AG10803 (cell line): ENCODE results near the gene SYDE2.
"Not testable (repeated sequence)": the region's sequence is repeated elsewhere in the genome, so short reads cannot be mapped to it uniquely, and the experiment has no call there.

Experiments used
- DNase-seq: peaks from one replicate; pipeline ENCODE4 v3.0.0; 2010; ENCODE audit warnings: low read depth
- H3K4me3 ChIP-seq: 2 replicates; pipeline ENCODE4 v1.5.1; 2011; ENCODE audit warnings: mild to moderate bottlenecking, low read length, control low read depth
- TF ChIP-seq, protein P1 (sequence below): conservative IDR thresholded peaks from 2 replicates; pipeline ENCODE4 v1.5.1; 2011; ENCODE audit warnings: mild to moderate bottlenecking, low read length, control low read depth, inconsistent platforms

The SYDE2 gene

DNA sequence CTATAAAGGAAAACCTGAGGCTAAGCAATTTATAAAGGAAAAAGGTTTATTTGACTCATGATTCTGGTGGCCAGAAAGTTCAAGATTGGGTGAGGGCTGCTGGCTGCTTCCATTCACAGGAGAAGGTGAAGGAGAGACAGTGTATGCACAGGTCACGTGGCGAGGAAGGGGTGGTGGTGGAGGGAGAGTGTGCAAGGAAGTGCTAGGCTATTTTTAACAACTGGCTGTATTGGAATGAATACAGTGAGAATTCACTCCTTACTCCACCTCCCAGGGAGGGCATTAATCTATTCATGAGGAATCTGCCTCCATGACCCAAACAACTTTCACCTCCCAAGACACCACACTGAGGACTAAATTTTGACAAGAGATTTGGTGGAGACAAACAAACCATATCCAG lies 51.0 kb downstream of the SYDE2 start:
- no peak overlapping the region for H3K4me3 ChIP-seq
- DNase-seq = no peak
- TF ChIP-seq, protein P1, sequence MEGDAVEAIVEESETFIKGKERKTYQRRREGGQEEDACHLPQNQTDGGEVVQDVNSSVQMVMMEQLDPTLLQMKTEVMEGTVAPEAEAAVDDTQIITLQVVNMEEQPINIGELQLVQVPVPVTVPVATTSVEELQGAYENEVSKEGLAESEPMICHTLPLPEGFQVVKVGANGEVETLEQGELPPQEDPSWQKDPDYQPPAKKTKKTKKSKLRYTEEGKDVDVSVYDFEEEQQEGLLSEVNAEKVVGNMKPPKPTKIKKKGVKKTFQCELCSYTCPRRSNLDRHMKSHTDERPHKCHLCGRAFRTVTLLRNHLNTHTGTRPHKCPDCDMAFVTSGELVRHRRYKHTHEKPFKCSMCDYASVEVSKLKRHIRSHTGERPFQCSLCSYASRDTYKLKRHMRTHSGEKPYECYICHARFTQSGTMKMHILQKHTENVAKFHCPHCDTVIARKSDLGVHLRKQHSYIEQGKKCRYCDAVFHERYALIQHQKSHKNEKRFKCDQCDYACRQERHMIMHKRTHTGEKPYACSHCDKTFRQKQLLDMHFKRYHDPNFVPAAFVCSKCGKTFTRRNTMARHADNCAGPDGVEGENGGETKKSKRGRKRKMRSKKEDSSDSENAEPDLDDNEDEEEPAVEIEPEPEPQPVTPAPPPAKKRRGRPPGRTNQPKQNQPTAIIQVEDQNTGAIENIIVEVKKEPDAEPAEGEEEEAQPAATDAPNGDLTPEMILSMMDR = no peak

DNA sequence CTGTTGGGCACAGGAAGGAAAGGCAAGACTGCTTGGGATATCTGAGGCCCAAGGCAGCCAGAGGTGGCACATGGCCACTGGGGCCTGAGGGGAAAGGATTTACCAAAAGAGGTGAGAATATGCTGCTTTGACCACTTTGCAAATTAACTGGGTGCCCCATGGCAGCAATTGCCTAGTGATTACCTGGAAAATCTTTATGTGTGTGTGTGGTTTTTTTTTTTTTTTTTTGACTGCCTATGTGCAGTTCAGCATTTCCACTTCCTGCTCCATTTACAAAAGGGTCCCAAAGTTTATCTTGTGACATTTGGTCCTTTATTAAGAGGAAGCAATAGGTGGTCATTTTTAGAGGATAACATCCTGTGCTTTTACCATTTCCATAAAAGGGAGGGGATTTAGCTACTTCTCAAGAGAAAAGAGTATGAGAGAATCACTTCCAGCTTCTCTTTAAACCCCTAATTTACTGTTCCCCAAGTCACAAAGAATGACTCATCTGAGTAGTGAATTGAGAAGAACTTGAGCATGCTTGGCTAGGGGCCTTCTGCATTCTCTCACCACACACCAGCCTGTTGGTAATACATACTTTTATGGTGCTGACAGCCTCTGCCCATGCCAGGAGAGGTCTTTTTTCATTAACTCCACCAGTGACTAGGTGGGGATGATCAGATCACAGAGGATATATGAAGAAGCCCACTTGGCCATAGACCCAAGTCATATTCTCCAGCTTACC lies 52.1 kb downstream of the SYDE2 start:
- TF ChIP-seq, protein P1 = no peak
- peak; percentile 72 for DNase-seq
- H3K4me3 ChIP-seq = no peak overlapping the region

DNA sequence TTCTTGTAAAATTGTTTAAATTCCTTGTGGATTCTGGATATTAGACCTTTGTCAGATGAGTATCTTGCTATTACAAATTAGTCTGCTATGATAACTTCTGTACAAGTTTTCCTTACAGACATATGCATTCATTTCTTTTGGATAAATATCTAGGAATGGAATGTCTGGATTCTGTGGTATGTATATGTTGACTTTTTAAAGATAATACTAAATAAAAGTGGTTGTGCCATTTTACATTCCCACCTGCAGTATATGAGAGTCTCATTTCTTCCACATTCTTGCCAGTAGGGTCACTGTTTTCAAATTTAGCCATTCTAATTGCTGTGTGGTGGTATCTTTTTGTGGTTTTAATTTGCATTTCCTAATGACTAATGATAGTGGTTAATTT lies 53.9 kb downstream of the SYDE2 start:
- peak; percentile 61 for DNase-seq
- TF ChIP-seq, protein P1 = peak; percentile 39; the same call in 1 of the 2 replicates
- H3K4me3 ChIP-seq = no peak overlapping the region

DNA sequence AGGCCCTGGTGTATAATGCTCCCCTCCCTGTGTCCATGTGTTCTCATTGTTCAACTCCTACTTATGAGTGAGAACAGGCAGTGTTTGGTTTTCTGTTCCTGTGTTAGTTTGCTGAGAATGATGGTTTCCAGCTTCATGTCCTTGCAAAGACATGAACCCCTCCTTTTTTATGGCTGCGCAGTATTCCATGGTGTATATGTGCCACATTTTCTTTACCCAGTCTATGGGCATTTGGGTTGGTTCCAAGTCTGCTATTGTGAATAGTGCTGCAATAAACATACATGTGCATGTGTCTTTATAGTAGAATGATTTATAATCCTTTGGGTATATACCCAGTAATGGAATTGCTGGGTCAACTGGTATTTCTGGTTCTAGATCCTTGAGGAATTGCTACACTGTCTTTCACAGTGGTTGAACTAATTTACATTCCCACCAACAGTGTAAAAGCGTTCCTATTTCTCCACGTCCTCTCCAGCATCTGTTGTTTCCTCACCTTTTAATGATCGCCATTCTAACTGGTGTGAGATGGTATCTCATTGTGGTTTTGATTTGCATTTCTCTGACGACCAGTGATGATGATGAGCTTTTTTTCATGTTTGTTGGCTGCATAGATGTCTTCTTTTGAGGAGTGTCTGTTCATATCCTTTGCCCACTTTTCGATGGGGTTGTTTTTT lies 54.4 kb downstream of the SYDE2 start:
- not testable (repeated sequence) for DNase-seq, H3K4me3 ChIP-seq

DNA sequence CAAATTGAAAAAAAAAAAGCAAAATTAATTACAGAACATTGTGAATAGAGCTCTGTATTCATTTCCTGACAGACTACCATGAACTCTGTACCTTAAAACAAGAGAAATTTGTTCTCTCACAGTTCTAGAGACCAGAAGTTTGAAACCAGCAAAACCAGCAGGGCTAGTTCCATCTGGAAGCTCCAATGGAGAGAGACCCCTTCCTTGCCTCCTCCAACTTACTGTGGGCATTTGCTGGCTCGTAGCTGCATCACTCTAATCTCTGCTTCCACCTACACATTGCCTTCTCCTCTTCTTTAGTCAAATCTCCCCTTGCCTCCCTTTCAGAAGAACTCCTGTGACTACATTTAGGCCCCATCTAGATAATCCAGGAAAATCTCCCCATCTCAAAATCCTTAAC lies 56.5 kb downstream of the SYDE2 start:
- H3K4me3 ChIP-seq = no peak overlapping the region
- TF ChIP-seq, protein P1 = no peak
- no peak for DNase-seq

DNA sequence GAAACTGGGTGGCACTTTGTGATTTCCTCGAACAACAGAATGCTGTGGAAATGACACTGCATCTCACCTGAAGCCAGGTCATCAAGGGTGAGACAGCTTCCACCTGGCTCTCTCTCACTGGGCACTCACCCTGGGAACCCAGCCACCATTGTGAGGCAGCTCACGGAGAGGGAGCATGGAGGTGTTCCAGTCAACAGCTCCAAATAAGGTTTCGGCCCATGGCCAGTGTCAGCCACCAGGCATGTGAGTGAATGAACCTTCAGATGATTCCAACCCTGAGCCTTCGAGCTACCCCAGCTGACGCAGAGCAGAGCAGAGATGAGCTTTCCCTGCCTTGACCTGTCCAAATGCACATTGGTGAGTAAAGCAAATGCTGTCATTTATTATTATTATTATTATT lies 58.1 kb downstream of the SYDE2 start:
- DNase-seq = no peak
- no peak overlapping the region for H3K4me3 ChIP-seq
- TF ChIP-seq, protein P1 = no peak

DNA sequence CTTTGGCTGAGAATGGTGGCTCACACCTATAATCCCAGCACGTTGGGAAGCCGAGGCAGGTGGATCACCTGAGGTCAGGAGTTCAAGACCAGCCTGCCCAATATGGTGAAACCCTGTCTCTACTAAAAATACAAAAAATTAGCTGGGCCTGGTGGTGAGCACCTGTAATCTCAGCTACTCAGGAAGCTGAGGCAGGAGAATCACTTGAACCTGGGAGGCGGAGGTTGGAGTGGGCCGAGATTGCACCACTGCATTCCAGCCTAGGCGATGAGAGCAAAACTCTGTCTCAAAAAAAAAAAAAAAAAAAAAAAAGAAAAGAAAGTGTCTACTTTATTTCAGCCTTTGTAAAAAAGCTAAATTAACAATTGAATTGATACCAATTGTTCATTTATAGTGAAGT lies 62.4 kb downstream of the SYDE2 start:
- not testable (repeated sequence) for DNase-seq

DNA sequence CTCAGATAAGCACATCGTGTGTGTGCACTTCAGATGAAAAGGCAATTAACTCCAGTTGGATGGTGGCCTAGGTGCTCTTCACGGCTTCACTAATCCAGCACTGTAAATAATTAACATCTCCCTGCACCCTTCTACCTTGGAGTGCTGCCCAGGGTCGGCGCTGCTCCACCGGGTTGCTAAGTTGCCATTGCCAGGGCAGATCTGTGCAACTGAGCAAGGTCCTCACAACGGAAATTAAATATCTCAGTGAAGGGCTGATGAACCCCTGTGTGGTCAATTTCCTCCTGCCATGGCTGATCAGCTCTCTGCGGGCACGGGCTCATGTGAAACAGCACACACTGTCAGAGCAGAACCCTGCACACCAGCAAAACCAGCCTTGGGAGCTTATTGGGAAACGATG lies 63.2 kb downstream of the SYDE2 start:
- TF ChIP-seq, protein P1 = no peak
- no peak overlapping the region for H3K4me3 ChIP-seq
- DNase-seq = peak; percentile 31

More for the DNA sequence above, 62.4 kb downstream of the SYDE2 start:
- not testable (repeated sequence) for H3K4me3 ChIP-seq
